ENCODE results near the gene CES1. TPM values are rescaled to one million over a fixed set of nuclear protein-coding genes. Genes with fewer than 3 reads are reported as not detected.

Gene CES1
- polyA plus RNA-seq, 1 donor from 2014 or later = 0.43 TPM

Other genes with a start within 250 kb of the CES1 start
- not detected for gene SLC6A2, start 177.1 kb downstream of the CES1 start, polyA plus RNA-seq
- gene CES5A, start 42.3 kb upstream of the CES1 start, polyA plus RNA-seq = not detected

Data from IgD-negative memory B cell (primary cell).